Activated T-cell treated with anti-CD3 and anti-CD28 coated beads, Interleukin-2, amount 50 U/mL, for 4 hours (primary cell): ENCODE results near the gene BST1. TPM values are rescaled to one million over a fixed set of nuclear protein-coding genes. Genes with fewer than 3 reads are reported as not detected.
A peak's percentile ranks its signal among the peaks of the same experiment; 100 is the strongest.

Experiments used
- ATAC-seq, 2 donors: fragments of 200-7000 bp; cut with Tn5 transposase; one replicate each; pipeline ENCODE4 v1.10.0; 2021
- DNase-seq: peaks from one replicate; pipeline ENCODE4 v3.0.0-alpha.2; 2020
- H3K27me3 Mint-ChIP-seq: one replicate; pipeline ENCODE4 v1.8.0; 2021; ENCODE audit warnings: low read depth, mixed read lengths
- H3K36me3 Mint-ChIP-seq: one replicate; pipeline ENCODE4 v1.8.0; 2022; ENCODE audit warnings: mixed read lengths; ENCODE audit not compliant: insufficient read depth
- H3K4me1 Mint-ChIP-seq: one replicate; pipeline ENCODE4 v1.8.0; 2021; ENCODE audit warnings: low read depth, mixed read lengths
- H3K4me3 Mint-ChIP-seq: one replicate; pipeline ENCODE4 v1.8.0; 2021; ENCODE audit warnings: mild to moderate bottlenecking, moderate library complexity, mixed read lengths
- H3K9me3 Mint-ChIP-seq: one replicate; pipeline ENCODE4 v1.8.0; 2021; ENCODE audit warnings: mixed read lengths
- total RNA-seq, 3 donors: library from RNA; stranded (reverse); gene quantifications; one replicate each; pipeline ENCODE4 v1.2.1, GENCODE V29; 2021

Gene BST1
- total RNA-seq, 3 donors from 2014 or later = 0.18 to 0.41 TPM; not detected in 1

DNA sequence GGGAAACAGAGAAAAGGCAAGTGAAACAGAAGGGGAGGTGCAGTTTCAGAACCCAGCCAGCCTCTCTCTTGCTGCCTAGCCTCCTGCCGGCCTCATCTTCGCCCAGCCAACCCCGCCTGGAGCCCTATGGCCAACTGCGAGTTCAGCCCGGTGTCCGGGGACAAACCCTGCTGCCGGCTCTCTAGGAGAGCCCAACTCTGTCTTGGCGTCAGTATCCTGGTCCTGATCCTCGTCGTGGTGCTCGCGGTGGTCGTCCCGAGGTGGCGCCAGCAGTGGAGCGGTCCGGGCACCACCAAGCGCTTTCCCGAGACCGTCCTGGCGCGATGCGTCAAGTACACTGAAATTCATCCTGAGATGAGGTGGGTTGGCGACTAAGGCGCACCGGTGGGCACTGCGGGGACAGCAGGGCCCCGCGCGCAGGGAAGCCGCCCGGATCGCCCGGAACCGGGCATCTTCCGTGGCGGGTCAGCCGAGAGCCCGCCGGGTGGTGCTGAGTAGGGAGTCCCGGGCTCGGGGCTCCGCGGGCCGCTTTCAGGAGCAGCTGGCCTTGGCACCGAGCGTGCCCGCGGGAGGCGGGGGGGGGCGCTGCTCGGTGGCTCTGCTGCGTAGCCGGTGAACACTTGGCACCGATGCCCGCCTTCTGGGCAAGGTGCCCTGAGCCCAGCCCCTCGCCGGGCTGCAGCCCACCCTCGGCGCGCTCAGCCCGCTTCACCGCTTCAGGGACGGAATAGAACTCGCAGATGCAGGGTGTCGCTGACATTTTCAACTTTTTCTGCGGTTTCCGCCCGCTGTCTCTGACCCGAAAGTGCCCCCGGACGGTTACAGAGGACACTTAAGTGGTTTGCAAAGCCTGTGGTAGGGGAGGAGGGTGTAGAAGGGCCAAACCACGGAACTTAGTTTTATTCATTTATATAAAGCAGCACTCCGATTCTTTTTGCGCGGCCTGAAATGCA, 75.7 kb downstream of the BST1 start, which contains the start of gene CD38:
CD38 (plus strand) TSS at position 40 of the 953 bp plus-strand sequence; CDS start at position 127, 87 bp downstream.
- H3K4me1 Mint-ChIP-seq = peaks cover 56% of the 10 kb centered on the region

GRCh38 chr4:15779306-15779705, 76.4 kb downstream of the BST1 start:
- Mint-ChIP-seq H3K4me3 (peak overlapping the region; percentile 88), H3K36me3 (peaks cover 21% of the 10 kb centered on the region), H3K4me1 (peaks cover 53% of the 10 kb centered on the region), H3K9me3 (no peaks in the 10 kb centered on the region), H3K27me3 (peaks cover 3% of the 10 kb centered on the region)
- no peak for DNase-seq
- ATAC-seq = no peak

More for the DNA sequence above, 75.7 kb downstream of the BST1 start, which contains the start of gene CD38:
- peaks cover 15% of the 10 kb centered on the region for H3K36me3 Mint-ChIP-seq
- peaks cover 3% of the 10 kb centered on the region for H3K27me3 Mint-ChIP-seq
- DNase-seq (no peak), ATAC-seq (peak; percentile 76 to 77)
- peak within 1 kb of the TSS; percentile 88 for H3K4me3 Mint-ChIP-seq
- H3K9me3 Mint-ChIP-seq = no peaks in the 10 kb centered on the region

DNA sequence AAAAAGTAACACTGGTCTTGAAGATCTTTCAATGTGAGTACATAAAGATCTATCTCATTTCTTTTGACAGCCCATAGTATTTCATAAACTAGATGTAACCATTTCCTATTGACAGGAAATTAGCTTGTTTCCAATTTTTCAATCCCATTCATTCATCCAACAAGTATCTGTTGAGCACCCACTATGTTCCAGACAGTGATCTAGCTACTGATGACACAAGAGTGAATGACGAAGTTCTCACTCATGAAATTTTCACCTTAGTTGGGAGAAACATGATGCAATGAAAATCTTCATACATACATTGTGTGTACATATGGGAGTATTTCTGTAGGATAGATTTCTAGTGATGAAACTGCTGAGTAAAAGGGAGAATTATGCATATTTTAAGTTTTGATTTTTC, 76.9 kb downstream of the BST1 start:
- H3K36me3 Mint-ChIP-seq = peaks cover 23% of the 10 kb centered on the region
- H3K27me3 Mint-ChIP-seq = peaks cover 3% of the 10 kb centered on the region

GRCh38 chr4:15781427-15782095, 78.7 kb downstream of the BST1 start:
- peak; percentile 5 to 24 for ATAC-seq
- H3K4me1 Mint-ChIP-seq = peaks cover 62% of the 10 kb centered on the region
- DNase-seq = no peak
- no peaks in the 10 kb centered on the region for H3K9me3 Mint-ChIP-seq
- peaks cover 32% of the 10 kb centered on the region for H3K36me3 Mint-ChIP-seq
- H3K27me3 Mint-ChIP-seq = peaks cover 3% of the 10 kb centered on the region
- peak overlapping the region; percentile 3 for H3K4me3 Mint-ChIP-seq

More for the DNA sequence above, 76.9 kb downstream of the BST1 start:
- Mint-ChIP-seq H3K9me3 (no peaks in the 10 kb centered on the region), H3K4me1 (peaks cover 57% of the 10 kb centered on the region), H3K4me3 (peak overlapping the region; percentile 88)
- no peak for DNase-seq
- ATAC-seq = no peak

Other genes starting within 250 kb of the BST1 start
- under 1 TPM in 1 of 3 donors, not detected in 2; 0.11 TPM for gene CC2D2A, start 233.2 kb upstream of the BST1 start, total RNA-seq
- 10 to 100 TPM; 20.5 to 22.7 (median 22.6) TPM for gene FBXL5, start 47.7 kb upstream of the BST1 start, total RNA-seq
- 1 to 10 TPM; 6.1 to 6.6 (median 6.2) TPM for gene FAM200B, start 21.2 kb upstream of the BST1 start, total RNA-seq
- 10 to 100 TPM; 15.7 to 23.5 (median 19.3) TPM for gene CD38, start 75.3 kb downstream of the BST1 start, total RNA-seq
- gene FGFBP1, start 235.7 kb downstream of the BST1 start, total RNA-seq = not detected